ENCODE data around the gene KIAA0513.

Gene KIAA0513

GRCh38 chr16:85037050-85037410 lies 9.4 kb downstream of the KIAA0513 start:
- no peak overlapping the region for H3K4me3 ChIP-seq (ENCODE audit: insufficient read depth, low read length, poor library complexity, severe bottlenecking)
- H3K9me2 ChIP-seq (replicated peaks; ENCODE audit: insufficient read depth, low read length) = no peaks in the 10 kb centered on the region
- H3F3A ChIP-seq (ENCODE audit: insufficient read depth) = no peaks in the 10 kb centered on the region
- no peak overlapping the region for H3K9ac ChIP-seq (ENCODE audit: low read length)
- TF ChIP-seq EZH2phosphoT487 (conservative IDR thresholded peaks at IDR 0.05; ENCODE audit: low read length) (no peak), CTCF (IDR thresholded peaks at IDR 0.05; ENCODE audit: insufficient read depth, low read length, poor library complexity, severe bottlenecking) (no peak)
- no peaks in the 10 kb centered on the region for H3K79me2 ChIP-seq (ENCODE audit: insufficient read depth, low read length)
- no peak overlapping the region for H3K4me2 ChIP-seq (ENCODE audit: low read depth, low read length, poor library complexity, severe bottlenecking)
- no peak overlapping the region for H3K27ac ChIP-seq (ENCODE audit: low read depth, low read length)
- H3K27me3 ChIP-seq (ENCODE audit: low read length) = no peaks in the 10 kb centered on the region
- no peaks in the 10 kb centered on the region for H3K9me3 ChIP-seq (ENCODE audit: insufficient read depth, low read length)
- no peaks in the 10 kb centered on the region for H4K20me1 ChIP-seq (ENCODE audit: low read depth, low read length)
- no peak overlapping the region for H2AFZ ChIP-seq (ENCODE audit: low read depth, low read length, severe bottlenecking)
- no peaks in the 10 kb centered on the region for H3K36me3 ChIP-seq (ENCODE audit: low read length)

- H3K9me2 ChIP-seq (replicated peaks; ENCODE audit: insufficient read depth, low read length) = no peaks in the 10 kb centered on the region
- no peaks in the 10 kb centered on the region for H3K79me2 ChIP-seq (ENCODE audit: insufficient read depth, low read length)
- TF ChIP-seq CTCF (IDR thresholded peaks at IDR 0.05; ENCODE audit: insufficient read depth, low read length, poor library complexity, severe bottlenecking) = no peak
- TF ChIP-seq EZH2phosphoT487 (conservative IDR thresholded peaks at IDR 0.05; ENCODE audit: low read length) = no peak
- no peak overlapping the region for H3K4me3 ChIP-seq (ENCODE audit: insufficient read depth, low read length, poor library complexity, severe bottlenecking)
- no peaks in the 10 kb centered on the region for H3F3A ChIP-seq (ENCODE audit: insufficient read depth)
- no peaks in the 10 kb centered on the region for H3K36me3 ChIP-seq (ENCODE audit: low read length)
- H2AFZ ChIP-seq (ENCODE audit: low read depth, low read length, severe bottlenecking) = no peak overlapping the region
- H3K9me3 ChIP-seq (ENCODE audit: insufficient read depth, low read length) = no peaks in the 10 kb centered on the region
- H4K20me1 ChIP-seq (ENCODE audit: low read depth, low read length) = no peaks in the 10 kb centered on the region
- no peak overlapping the region for H3K9ac ChIP-seq (ENCODE audit: low read length)
- no peaks in the 10 kb centered on the region for H3K27me3 ChIP-seq (ENCODE audit: low read length)
- no peak overlapping the region for H3K27ac ChIP-seq (ENCODE audit: low read depth, low read length)
- no peak overlapping the region for H3K4me2 ChIP-seq (ENCODE audit: low read depth, low read length, poor library complexity, severe bottlenecking)
Observed at GRCh38 chr16:85037721-85038120, 10.1 kb downstream of the KIAA0513 start.

- H3K9me3 ChIP-seq (ENCODE audit: insufficient read depth, low read length) = no peaks in the 10 kb centered on the region
- H3K9ac ChIP-seq (ENCODE audit: low read length) = no peak overlapping the region
- H3K4me3 ChIP-seq (ENCODE audit: insufficient read depth, low read length, poor library complexity, severe bottlenecking) = no peak overlapping the region
- no peak overlapping the region for H3K27ac ChIP-seq (ENCODE audit: low read depth, low read length)
- H4K20me1 ChIP-seq (ENCODE audit: low read depth, low read length) = no peaks in the 10 kb centered on the region
- H3K9me2 ChIP-seq (replicated peaks; ENCODE audit: insufficient read depth, low read length) = no peaks in the 10 kb centered on the region
- no peaks in the 10 kb centered on the region for H3K36me3 ChIP-seq (ENCODE audit: low read length)
- no peaks in the 10 kb centered on the region for H3K27me3 ChIP-seq (ENCODE audit: low read length)
- H3K4me2 ChIP-seq (ENCODE audit: low read depth, low read length, poor library complexity, severe bottlenecking) = no peak overlapping the region
- H3F3A ChIP-seq (ENCODE audit: insufficient read depth) = no peaks in the 10 kb centered on the region
- H3K79me2 ChIP-seq (ENCODE audit: insufficient read depth, low read length) = no peaks in the 10 kb centered on the region
- H2AFZ ChIP-seq (ENCODE audit: low read depth, low read length, severe bottlenecking) = no peak overlapping the region
- no peak for TF ChIP-seq CTCF (IDR thresholded peaks at IDR 0.05; ENCODE audit: insufficient read depth, low read length, poor library complexity, severe bottlenecking)
- TF ChIP-seq EZH2phosphoT487 (conservative IDR thresholded peaks at IDR 0.05; ENCODE audit: low read length) = no peak
Observed at GRCh38 chr16:85040685-85041084, 13.1 kb downstream of the KIAA0513 start.
